ENCODE data around the gene PRR33. TPM values are rescaled to one million over a fixed set of nuclear protein-coding genes. Genes with fewer than 3 reads are reported as not detected.

Gene PRR33
- total and polyA plus RNA-seq, 9 donors: 0.01 TPM; not detected in 8

GRCh38 chr11:1860108-1860507 lies 31.6 kb downstream of the PRR33 start:
- no peak for DNase-seq
- Histone ChIP-seq H3K9me3 (no peaks in the 10 kb centered on the region), H3K36me3 (no peaks in the 10 kb centered on the region), H3K4me3 (no peak overlapping the region), H3K4me1 (ENCODE audit: insufficient read depth) (peaks cover 17% of the 10 kb centered on the region), H3K27ac (no peak overlapping the region), H3K27me3 (no peaks in the 10 kb centered on the region)
- WGBS, 3 donors: 94 to 98% (median 96%) methylated on average over 1 of the region's 1 CpG
- TF ChIP-seq EP300 (IDR thresholded peaks at IDR 0.05) (no peak), POLR2A (IDR thresholded peaks at IDR 0.05) (no peak), CTCF (IDR thresholded peaks at IDR 0.05) (no peak)
- intact Hi-C loops (cut with DNase I): no loop called here

- Histone ChIP-seq H3K27ac (no peak overlapping the region), H3K4me1 (ENCODE audit: insufficient read depth) (peaks cover 9% of the 10 kb centered on the region), H3K4me3 (no peak overlapping the region), H3K27me3 (no peaks in the 10 kb centered on the region), H3K36me3 (no peaks in the 10 kb centered on the region), H3K9me3 (no peaks in the 10 kb centered on the region)
- 76 to 83% (median 81%) methylated on average over 4 of the region's 4 CpGs for WGBS, 3 donors
- TF ChIP-seq CTCF (IDR thresholded peaks at IDR 0.05) (no peak), EP300 (IDR thresholded peaks at IDR 0.05) (no peak), POLR2A (IDR thresholded peaks at IDR 0.05) (no peak)
- intact Hi-C loops (cut with DNase I): no loop called here
- no peak for DNase-seq
Measured at GRCh38 chr11:1859004-1859403, 32.7 kb downstream of the PRR33 start.

- no peaks in the 10 kb centered on the region for H3K9me3 ChIP-seq
- H3K36me3 ChIP-seq: no peaks in the 10 kb centered on the region
- intact Hi-C loops (cut with DNase I): no loop called here
- DNase-seq: no peak
- 79 to 93% (median 91%) methylated on average over 7 of the region's 7 CpGs for WGBS, 3 donors
- TF ChIP-seq CTCF (IDR thresholded peaks at IDR 0.05) (no peak), EP300 (IDR thresholded peaks at IDR 0.05) (no peak), POLR2A (IDR thresholded peaks at IDR 0.05) (no peak)
- no peaks in the 10 kb centered on the region for H3K27me3 ChIP-seq
- H3K4me1 ChIP-seq (ENCODE audit: insufficient read depth): peaks cover 6% of the 10 kb centered on the region
- H3K27ac ChIP-seq: no peak overlapping the region
- H3K4me3 ChIP-seq: no peak overlapping the region
Measured at GRCh38 chr11:1858576-1858975, 33.1 kb downstream of the PRR33 start.

GRCh38 chr11:1858154-1858553 lies 33.5 kb downstream of the PRR33 start:
- TF ChIP-seq EP300 (IDR thresholded peaks at IDR 0.05) (no peak), CTCF (IDR thresholded peaks at IDR 0.05) (no peak)
- intact Hi-C loops (cut with DNase I): no loop called here
- 90 to 94% (median 92%) methylated on average over 9 of the region's 9 CpGs for WGBS, 3 donors
- no peaks in the 10 kb centered on the region for H3K36me3 ChIP-seq
- H3K9me3 ChIP-seq: no peaks in the 10 kb centered on the region
- no peak overlapping the region for H3K27ac ChIP-seq
- no peaks in the 10 kb centered on the region for H3K27me3 ChIP-seq
- peaks cover 2% of the 10 kb centered on the region for H3K4me1 ChIP-seq (ENCODE audit: insufficient read depth)
- DNase-seq: no peak
- H3K4me3 ChIP-seq: no peak overlapping the region

- no peak overlapping the region for H3K27ac ChIP-seq
- no peak for DNase-seq
- H3K36me3 ChIP-seq: no peaks in the 10 kb centered on the region
- no peaks in the 10 kb centered on the region for H3K4me1 ChIP-seq (ENCODE audit: insufficient read depth)
- intact Hi-C loops (cut with DNase I): no loop called here
- no peak overlapping the region for H3K4me3 ChIP-seq
- no peaks in the 10 kb centered on the region for H3K9me3 ChIP-seq
- WGBS, 3 donors: 79 to 85% (median 84%) methylated on average over 11 of the region's 11 CpGs
- TF ChIP-seq POLR2A (IDR thresholded peaks at IDR 0.05) (no peak), CTCF (IDR thresholded peaks at IDR 0.05) (no peak), EP300 (IDR thresholded peaks at IDR 0.05) (no peak)
- H3K27me3 ChIP-seq: no peaks in the 10 kb centered on the region
Measured at GRCh38 chr11:1857064-1857463, 34.6 kb downstream of the PRR33 start.
